Common myeloid progenitor, CD34-positive (primary cell): Measurements from ENCODE around the gene ABCA13.
A peak's percentile ranks its signal among the peaks of the same experiment; 100 is the strongest.

Source experiments
- CTCF ChIA-PET: fragments of 350-600 bp; sonication (Branson Sonifier 250); formaldehyde crosslinking; loops from one replicate; lab custom pipeline; 2021; ENCODE audit warnings: antibody characterized with exemption; lab: Charles Lee
- POLR2A ChIA-PET: fragments of 350-600 bp; sonication (Branson Sonifier 250); formaldehyde crosslinking; loops from one replicate; lab custom pipeline; 2021; ENCODE audit warnings: antibody characterized with exemption; lab: Charles Lee
- DNase-seq, 3 donors: peaks; one replicate each; pipeline versions ENCODE4 v3.0.0 to v3.0.0-alpha.2; 2013
- H3K27ac ChIP-seq, 2 experiments: 1 replicate in 1 of 2; 2 replicates in 1 of 2; pipeline ENCODE4 v1.7.0; 2013; ENCODE audit warnings: inconsistent platforms in 2 of 2, low read length in 2 of 2, mild to moderate bottlenecking in 2 of 2, low read depth in 1 of 2, moderate library complexity in 1 of 2; ENCODE audit not compliant: severe bottlenecking in 2 of 2, insufficient read depth in 1 of 2, poor library complexity in 1 of 2
- H3K27me3 ChIP-seq, 5 experiments: replicated peaks in 2 of 5; 1 replicate in 3 of 5; 2 replicates in 2 of 5; pipeline versions ENCODE4 v1.6.1 to v1.7.0; 2013; ENCODE audit warnings: low read length in 4 of 5, mild to moderate bottlenecking in 2 of 5, moderate library complexity in 2 of 5, inconsistent platforms in 1 of 5; ENCODE audit not compliant: insufficient read depth in 5 of 5, control insufficient read depth in 4 of 5
- H3K36me3 ChIP-seq, 4 experiments: 1 replicate in 2 of 4; 2 replicates in 2 of 4; pipeline versions ENCODE4 v1.6.1 to v1.7.0; 2013; ENCODE audit warnings: low read length in 3 of 4, control low read depth in 1 of 4, mild to moderate bottlenecking in 1 of 4; ENCODE audit not compliant: control insufficient read depth in 4 of 4, insufficient read depth in 4 of 4
- H3K4me1 ChIP-seq, 4 experiments: 1 replicate in 3 of 4; 2 replicates in 1 of 4; pipeline versions ENCODE4 v1.6.1 to v1.7.1; 2013; ENCODE audit warnings: low read length in 3 of 4, mild to moderate bottlenecking in 3 of 4, control low read depth in 1 of 4, inconsistent platforms in 1 of 4, moderate library complexity in 1 of 4; ENCODE audit not compliant: control insufficient read depth in 4 of 4, insufficient read depth in 4 of 4; ENCODE audit errors: control extremely low read depth in 1 of 4
- H3K4me3 ChIP-seq, 7 experiments: 1 replicate in 4 of 7; 2 replicates in 3 of 7; pipeline versions ENCODE4 v1.5.1 to v1.7.0; 2013; ENCODE audit warnings: mild to moderate bottlenecking in 7 of 7, low read length in 6 of 7, moderate library complexity in 6 of 7, inconsistent platforms in 2 of 7, low read depth in 2 of 7, control low read depth in 1 of 7; ENCODE audit not compliant: insufficient read depth in 4 of 7, control insufficient read depth in 1 of 7; ENCODE audit errors: extremely low read depth in 1 of 7
- H3K9me3 ChIP-seq, 5 experiments: 1 replicate in 4 of 5; 2 replicates in 1 of 5; pipeline versions ENCODE4 v1.6.1 to v1.7.1; 2013; ENCODE audit warnings: low read length in 4 of 5, mild to moderate bottlenecking in 2 of 5, inconsistent platforms in 1 of 5, low read depth in 1 of 5, moderate library complexity in 1 of 5; ENCODE audit not compliant: control insufficient read depth in 4 of 5, insufficient read depth in 2 of 5; ENCODE audit errors: control extremely low read depth in 1 of 5
- whole genome bisulfite sequencing: methylation state at CpG from one replicate; pipeline ENCODE4 v1.1.5; 2013; ENCODE audit not compliant: insufficient coverage; 5-methylcytosine and 5-hydroxymethylcytosine counted together

Gene ABCA13

DNA sequence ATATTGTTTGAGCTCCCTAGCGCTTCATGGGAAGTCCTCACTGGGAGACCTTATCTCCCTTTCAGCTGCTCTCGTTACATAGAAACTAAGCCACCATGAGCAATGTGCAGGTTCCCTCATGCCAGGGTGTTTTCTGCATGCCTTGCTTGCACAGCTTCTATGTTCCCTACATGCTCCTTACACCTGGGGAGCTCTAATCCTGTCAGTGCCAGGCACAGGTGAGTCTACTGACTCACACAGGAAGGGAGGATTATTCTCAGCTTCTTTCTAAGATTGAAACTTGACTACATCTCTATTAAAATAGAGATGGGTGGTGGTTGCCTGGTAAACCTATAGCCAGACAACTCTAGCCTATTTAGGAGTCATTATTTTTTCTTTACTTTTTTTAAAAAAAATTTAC lies 377.4 kb downstream of the ABCA13 start:
- no peak overlapping the region for H3K27ac ChIP-seq
- no peaks in the 10 kb centered on the region for H3K9me3 ChIP-seq
- ChIA-PET POLR2A (no interaction called here), CTCF (no interaction called here)
- no peak overlapping the region for H3K4me3 ChIP-seq
- no peaks in the 10 kb centered on the region for H3K36me3 ChIP-seq
- WGBS: 100% methylated on average over 1 of the region's 2 CpGs
- no peak for DNase-seq
- no peaks in the 10 kb centered on the region for H3K4me1 ChIP-seq
- H3K27me3 ChIP-seq: no peaks in the 10 kb centered on the region

DNA sequence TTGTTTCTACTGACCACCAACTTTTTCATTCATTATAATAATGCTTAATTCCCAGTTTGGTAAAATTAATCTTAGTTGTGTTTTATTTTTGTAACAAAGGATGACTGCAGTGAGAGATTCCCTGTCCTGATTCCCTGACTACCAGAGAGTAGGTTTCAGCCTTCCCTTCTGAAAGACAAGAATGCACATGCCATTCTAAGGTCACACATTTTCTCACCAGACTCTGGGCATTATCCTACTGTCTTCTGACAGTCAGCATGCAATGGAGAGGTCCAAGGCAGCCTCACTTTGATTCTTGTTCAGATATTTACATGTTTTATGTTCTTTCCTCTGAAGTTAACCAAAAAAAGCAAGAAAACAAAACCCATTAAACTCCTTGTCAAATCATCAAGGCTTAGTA lies 380.4 kb downstream of the ABCA13 start:
- POLR2A ChIA-PET: no interaction called here
- Histone ChIP-seq H3K4me3 (no peak overlapping the region), H3K4me1 (no peaks in the 10 kb centered on the region), H3K9me3 (peaks cover 0 to 4% (median 0%) of the 10 kb centered on the region in 5 experiments), H3K27me3 (no peaks in the 10 kb centered on the region), H3K36me3 (no peaks in the 10 kb centered on the region), H3K27ac (no peak overlapping the region)
- CTCF ChIA-PET: no interaction called here
- no peak for DNase-seq

DNA sequence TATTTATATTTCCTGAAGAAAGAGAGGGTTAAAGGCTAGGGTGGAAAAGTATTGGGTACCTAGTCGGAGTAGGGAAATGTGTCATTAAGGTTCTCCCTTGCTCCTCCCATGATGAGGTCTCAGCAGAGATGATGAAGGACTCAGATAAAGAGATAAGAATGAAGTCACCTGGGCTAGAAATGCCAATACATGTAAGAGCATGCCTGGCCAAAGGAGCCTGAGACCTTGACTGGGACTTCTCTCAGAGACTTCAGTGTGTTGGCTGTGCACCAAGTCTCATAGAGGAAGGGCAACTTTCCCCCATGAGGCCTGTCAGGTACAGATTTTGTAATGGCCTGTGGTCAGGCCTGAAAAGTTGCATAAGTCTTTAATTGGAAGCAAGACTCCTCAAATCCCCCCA lies 392.1 kb downstream of the ABCA13 start:
- Histone ChIP-seq H3K9me3 (no peaks in the 10 kb centered on the region), H3K27me3 (no peaks in the 10 kb centered on the region), H3K36me3 (no peaks in the 10 kb centered on the region), H3K4me1 (no peaks in the 10 kb centered on the region), H3K27ac (no peak overlapping the region), H3K4me3 (no peak overlapping the region)
- WGBS: 100% methylated on average over 1 of the region's 1 CpG
- CTCF ChIA-PET: no interaction called here
- peak in 1 of 3 donors; percentile 1 for DNase-seq
- POLR2A ChIA-PET: no interaction called here

DNA sequence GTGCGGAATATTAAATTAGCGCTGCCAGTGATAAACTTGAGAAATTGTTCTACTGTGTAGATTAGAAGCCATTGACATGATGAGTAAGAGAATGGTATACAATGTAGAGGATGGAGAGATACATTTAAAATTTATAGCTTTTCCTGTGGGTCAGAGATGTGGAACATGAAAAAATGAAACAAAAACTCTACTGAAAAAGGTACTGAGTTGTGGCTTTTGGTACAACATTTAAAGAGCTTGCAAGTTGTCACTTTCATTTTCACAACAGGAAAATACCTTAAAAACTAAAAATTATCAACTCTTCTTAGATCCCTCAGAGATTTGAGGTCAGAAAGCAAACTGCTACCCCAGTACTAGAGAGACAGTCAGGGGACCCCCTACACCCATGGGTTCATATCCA lies 404.3 kb downstream of the ABCA13 start:
- no peak overlapping the region for H3K27ac ChIP-seq
- ChIA-PET POLR2A (no interaction called here), CTCF (no interaction called here)
- H3K4me3 ChIP-seq: no peak overlapping the region
- H3K9me3 ChIP-seq: peaks cover 0 to 7% (median 3%) of the 10 kb centered on the region in 5 experiments
- H3K4me1 ChIP-seq: no peaks in the 10 kb centered on the region
- H3K36me3 ChIP-seq: no peaks in the 10 kb centered on the region
- no peak for DNase-seq
- WGBS: no CpG with 5 or more reads among the region's 2 CpGs
- no peaks in the 10 kb centered on the region for H3K27me3 ChIP-seq

DNA sequence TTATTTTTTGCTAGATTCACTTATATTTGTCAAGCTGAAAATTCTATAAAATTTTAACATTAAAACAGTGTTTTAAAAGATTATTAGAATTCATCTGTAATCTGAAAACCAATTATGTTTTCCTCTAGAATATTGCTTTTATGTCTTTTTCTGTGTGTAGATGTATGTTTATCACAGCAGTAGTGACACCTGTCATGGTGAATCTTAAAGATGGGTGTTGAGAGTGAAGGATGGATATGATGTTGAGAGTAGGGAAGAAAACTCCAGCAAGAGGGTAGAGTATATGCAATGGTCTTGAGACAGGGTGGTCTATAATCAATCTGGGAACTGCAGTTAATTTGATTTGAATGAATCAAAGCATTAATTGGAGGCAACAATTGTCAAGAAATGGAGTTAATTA lies 416.2 kb downstream of the ABCA13 start:
- Histone ChIP-seq H3K4me1 (no peaks in the 10 kb centered on the region), H3K9me3 (no peaks in the 10 kb centered on the region), H3K4me3 (no peak overlapping the region), H3K27me3 (no peaks in the 10 kb centered on the region), H3K36me3 (peaks cover 0 to 2% (median 0%) of the 10 kb centered on the region in 4 experiments), H3K27ac (no peak overlapping the region)
- CTCF ChIA-PET: no interaction called here
- no peak for DNase-seq
- POLR2A ChIA-PET: no interaction called here

DNA sequence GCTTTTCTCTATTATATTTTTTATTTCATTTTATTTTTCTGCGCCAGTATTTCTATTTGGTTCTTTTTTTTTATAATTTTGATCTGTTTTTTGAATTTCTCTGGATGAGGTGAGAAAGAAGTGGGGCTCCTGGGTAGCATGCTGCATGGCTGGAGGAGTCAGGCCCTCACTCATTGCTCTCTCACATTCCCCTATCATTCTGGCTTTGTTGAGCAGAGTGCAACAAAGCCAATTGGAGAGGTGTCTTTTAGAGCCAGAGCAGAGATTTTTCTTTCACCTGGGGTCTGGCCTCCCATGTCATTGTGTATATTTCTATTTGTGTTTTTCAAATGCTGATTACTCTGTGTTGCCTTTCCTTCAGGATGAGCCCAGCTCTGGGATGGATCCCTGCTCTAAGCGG lies 423.1 kb downstream of the ABCA13 start:
- WGBS: 91% methylated on average over 1 of the region's 2 CpGs

DNA sequence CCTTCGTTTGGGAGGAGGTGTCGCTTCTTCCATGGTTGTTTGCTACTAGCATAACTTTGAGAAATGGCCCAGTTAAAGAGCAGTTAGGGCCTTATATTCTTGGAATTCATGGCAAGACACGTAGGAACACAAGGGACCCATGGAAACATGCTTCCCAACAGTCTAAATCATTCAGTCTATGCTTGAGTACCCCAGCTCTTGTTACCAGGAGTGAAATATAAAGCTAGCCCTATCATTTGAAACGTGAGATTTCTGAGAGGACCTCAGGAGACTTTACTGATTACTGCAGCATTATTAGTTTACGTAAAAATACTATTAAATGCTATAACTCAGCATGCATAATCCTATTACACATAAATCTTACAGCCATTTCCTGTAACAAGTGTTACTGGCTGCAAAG lies 424.5 kb downstream of the ABCA13 start:
- POLR2A ChIA-PET: no interaction called here

More for the DNA sequence above, 423.1 kb downstream of the ABCA13 start:
- Histone ChIP-seq H3K27me3 (no peaks in the 10 kb centered on the region), H3K9me3 (peaks cover 0 to 2% (median 0%) of the 10 kb centered on the region in 5 experiments), H3K4me3 (no peak overlapping the region), H3K4me1 (no peaks in the 10 kb centered on the region), H3K36me3 (peaks cover 0 to 10% (median 2%) of the 10 kb centered on the region in 4 experiments), H3K27ac (no peak overlapping the region)
- ChIA-PET POLR2A (no interaction called here), CTCF (no interaction called here)
- DNase-seq: no peak

More for the DNA sequence above, 424.5 kb downstream of the ABCA13 start:
- Histone ChIP-seq H3K4me3 (no peak overlapping the region), H3K4me1 (no peaks in the 10 kb centered on the region), H3K36me3 (peaks cover 0 to 10% (median 2%) of the 10 kb centered on the region in 4 experiments), H3K27me3 (no peaks in the 10 kb centered on the region), H3K27ac (no peak overlapping the region), H3K9me3 (peaks cover 0 to 2% (median 0%) of the 10 kb centered on the region in 5 experiments)
- CTCF ChIA-PET: no interaction called here
- no peak for DNase-seq
- 96% methylated on average over 5 of the region's 5 CpGs for WGBS
